GM21825 (cell line): ENCODE results near the gene SLC12A9.
"Not testable (repeated sequence)": the region's sequence is repeated elsewhere in the genome, so short reads cannot be mapped to it uniquely, and the experiment has no call there.

Experiments
- ATAC-seq: cut with Tn5 transposase; IDR thresholded peaks from one replicate; pipeline ENCODE4 v1.9.1; 2021; ENCODE audit warnings: mild to moderate bottlenecking, moderate library complexity; ENCODE audit not compliant: unreplicated experiment

Gene SLC12A9, protein sequence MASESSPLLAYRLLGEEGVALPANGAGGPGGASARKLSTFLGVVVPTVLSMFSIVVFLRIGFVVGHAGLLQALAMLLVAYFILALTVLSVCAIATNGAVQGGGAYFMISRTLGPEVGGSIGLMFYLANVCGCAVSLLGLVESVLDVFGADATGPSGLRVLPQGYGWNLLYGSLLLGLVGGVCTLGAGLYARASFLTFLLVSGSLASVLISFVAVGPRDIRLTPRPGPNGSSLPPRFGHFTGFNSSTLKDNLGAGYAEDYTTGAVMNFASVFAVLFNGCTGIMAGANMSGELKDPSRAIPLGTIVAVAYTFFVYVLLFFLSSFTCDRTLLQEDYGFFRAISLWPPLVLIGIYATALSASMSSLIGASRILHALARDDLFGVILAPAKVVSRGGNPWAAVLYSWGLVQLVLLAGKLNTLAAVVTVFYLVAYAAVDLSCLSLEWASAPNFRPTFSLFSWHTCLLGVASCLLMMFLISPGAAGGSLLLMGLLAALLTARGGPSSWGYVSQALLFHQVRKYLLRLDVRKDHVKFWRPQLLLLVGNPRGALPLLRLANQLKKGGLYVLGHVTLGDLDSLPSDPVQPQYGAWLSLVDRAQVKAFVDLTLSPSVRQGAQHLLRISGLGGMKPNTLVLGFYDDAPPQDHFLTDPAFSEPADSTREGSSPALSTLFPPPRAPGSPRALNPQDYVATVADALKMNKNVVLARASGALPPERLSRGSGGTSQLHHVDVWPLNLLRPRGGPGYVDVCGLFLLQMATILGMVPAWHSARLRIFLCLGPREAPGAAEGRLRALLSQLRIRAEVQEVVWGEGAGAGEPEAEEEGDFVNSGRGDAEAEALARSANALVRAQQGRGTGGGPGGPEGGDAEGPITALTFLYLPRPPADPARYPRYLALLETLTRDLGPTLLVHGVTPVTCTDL

DNA sequence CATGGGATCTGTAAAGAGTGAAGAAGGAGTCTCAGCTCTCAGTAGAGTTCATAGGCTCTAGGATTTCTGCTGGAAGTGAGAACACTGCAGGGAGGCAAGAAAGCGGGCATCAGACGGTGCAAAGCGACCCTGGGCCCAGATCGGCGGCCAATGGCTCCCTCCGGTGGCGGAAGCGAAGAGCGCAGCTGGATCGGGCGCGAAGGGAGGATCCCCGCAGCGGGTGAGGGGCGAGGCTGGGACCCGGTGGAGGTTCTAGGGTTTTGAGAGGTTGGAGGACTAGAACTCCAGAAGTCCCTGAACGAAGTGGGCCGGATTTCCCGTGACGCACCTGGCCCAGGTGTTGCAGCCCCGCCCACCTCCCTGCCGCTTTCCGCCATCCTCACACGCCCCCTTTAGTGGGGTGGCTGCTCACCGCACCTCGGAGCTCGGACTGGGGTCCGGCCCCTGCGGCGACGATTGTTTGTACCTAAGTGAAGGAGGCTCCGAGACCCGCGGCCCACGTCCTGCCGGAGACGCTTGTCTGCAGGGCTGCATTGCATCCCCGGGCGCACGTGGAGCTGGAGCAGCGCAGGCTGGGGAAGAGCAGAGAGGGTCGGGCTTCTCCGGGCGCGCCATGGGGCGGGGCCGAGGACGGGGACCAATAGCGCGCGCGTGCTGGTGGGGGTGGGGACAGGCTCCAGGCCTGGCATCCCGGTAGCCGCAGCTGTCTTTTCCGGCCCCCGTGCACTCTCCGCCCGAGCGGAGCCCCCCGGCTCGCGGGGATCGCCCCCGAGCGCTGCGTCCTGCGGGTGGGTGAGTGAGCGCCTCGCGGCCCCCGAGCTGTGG, at the start of gene SLC12A9:
TSS of gene SLC12A9 (plus strand) at position 666 of the 825 bp plus-strand sequence. CDS start 1,485 bp downstream, outside the sequence.
- ATAC-seq, result peak; percentile 89

DNA sequence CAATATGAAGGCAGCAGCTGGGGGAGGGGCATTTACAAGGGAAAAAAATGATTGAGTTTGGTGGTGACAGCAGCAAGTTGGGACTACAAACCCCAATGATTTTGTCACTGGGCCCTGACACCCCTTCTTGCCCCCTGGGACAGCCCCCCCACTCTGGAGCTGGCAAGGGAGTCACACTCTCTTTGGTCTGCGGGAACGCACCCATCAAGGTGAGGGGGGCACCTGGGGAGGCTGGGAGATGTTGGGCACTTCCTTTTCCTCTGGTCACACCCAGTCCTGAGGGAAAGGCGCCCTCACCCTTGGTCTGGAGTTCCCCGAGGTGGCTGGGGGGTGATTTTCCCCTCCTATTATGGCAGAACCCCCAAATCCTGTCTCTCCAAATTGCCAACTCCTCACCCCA, 49.6 kb upstream of the SLC12A9 start:
- ATAC-seq, result no peak

DNA sequence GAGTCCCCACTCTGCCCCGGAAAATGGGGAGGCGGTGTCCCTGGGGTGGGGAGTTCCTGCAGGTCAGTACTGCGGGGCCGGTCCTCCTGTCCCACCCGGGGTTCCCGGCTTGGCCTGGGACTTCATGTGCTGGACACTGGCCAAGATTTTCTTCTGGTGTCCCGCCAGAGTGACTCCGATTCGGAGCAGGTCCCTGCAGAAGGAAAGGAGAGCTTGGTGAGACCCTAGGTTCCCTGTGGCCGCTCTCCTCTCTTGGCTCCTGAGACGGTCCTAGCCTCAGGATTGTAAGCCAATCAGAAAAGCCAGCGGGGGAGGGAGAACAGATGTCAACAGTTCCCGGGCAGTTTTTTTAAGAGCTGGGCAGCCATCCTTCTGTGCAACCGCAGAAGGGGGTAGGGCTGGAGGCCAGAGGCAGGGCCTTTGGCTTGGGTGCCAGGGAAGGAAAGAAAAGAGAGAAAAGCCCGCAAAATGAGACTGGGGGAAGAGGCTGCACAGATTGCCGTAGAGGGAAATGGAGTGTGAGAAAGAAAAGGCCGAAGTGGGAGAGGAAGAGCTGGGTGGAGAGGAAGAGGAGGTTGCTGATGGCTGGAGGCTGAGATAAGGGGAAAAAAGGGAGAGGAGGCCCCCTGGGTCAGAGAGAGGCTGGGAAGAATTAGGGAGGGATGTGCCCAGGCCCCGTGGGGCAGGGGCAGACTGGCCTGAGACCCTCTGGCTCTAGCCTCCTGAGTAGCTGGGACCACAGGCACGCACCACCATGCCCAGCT, 48.9 kb upstream of the SLC12A9 start:
- ATAC-seq, result peak; percentile 97

DNA sequence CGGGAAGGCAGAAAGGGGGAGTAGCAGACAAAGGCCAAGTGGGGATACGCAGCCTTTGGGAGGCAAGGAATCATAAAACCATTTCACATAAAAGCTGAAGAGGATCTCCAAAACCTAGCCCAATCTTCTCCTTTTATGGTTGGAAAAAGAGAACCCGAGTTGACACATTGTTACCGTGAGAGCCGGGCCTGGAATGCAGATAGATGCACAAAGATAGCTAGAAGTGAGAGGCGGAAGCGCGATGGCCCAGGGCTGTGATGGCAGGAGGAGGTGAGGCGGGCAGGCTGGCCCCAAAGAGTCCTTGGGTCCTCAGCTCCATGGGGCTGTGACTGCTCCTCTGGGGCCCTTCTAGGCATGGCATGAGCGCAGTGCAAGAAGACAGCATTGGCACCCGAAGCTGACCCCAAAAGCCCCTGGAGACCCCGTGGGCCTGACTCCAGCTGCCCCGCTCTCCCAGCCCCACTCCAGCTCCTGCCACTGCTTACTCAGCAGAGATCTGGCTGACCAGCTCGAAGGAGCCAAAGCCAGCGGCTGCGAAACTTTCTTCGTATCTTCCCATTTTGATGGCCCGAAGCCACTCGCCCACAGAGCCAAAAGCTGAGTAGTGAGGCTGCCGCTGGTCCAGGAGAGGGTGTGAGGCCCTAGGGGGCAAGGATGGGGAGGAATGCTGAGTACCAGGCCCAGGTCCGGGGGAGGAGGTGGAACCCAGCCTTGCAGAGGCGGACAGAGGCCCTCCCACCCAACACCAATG, 47.7 kb upstream of the SLC12A9 start:
- no peak for ATAC-seq

DNA sequence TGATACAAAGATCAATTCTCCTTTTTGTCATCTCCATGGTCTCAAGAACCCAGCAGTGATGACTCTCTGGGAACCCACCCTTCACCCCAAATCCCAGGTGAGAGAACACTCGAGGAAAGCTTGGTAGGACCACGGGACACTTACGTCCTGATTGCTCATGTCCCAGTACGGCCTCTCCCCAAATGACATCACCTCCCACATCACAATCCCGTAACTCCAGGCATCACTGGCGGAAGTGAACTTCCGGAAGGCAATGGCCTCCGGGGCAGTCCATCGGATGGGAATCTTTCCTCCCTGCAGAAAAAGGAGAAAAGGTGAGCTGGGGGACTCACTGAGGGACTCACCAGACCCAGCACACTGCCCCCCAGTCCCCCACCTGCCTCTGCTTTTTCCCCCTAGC, 46.2 kb upstream of the SLC12A9 start:
- no peak for ATAC-seq

DNA sequence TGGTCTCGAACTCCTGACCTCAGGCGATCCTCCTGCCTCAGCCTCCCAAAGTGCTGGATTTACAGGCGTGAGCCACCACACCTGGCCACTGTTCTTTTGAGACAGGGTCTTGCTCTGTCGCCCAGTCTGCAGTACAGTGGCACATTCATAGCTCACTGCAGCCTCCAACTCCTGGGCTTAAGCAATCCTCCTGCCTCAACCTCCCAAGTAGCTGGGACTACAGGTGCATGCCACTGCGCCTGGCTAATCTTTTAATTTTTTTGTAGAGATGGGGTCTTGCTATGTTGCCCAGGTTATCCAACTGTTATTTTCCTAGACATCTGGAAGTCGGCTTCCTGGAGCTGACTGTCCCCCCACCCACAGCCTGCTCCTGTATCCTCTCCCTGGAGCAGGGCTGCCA, 45.6 kb upstream of the SLC12A9 start:
- not testable (repeated sequence) for ATAC-seq

DNA sequence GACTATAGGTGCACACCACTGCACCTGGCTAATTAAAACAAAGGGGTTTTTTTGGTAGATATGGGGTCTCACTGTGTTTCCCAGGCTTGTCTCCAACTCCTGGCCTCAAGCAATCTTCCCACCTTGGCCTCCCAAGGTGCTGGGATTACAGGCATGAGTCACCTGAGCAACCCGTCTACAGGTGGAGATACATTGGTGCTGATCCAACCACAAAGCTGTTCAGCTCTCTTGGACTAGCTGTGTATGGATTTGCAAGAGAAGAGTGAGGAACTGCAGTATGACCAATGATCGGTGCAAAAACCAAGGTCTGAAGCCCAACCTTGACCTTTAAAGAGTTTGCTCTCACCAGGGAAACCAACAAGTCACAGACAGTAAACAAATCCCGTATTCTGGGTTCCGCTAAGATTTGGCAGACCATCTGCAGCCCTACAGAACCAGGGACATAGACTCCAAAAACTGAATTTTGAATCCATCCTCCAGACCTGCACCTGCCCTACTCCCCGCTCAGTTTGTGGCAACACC, 44.1 kb upstream of the SLC12A9 start:
- ATAC-seq, result no peak

DNA sequence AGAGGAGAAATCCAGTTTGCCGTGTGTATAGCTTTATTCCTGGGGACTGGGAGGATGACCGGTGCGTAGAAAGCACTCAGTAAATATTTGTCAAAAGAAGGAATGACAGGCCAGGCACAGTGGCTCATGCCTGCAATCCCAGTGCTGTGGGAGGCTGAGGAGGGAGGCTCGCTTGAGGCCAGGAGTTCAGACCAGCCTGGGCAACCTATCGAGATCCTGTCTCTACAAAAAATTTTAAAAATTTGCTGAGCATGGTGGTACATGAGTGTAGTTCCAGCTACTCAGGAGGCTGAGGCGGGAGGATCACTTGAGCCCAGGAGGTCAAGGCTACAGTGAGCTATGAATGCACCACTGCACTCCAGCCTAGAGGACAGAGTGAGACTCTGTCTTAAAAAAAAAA, 41.0 kb upstream of the SLC12A9 start:
- ATAC-seq, result no peak

DNA sequence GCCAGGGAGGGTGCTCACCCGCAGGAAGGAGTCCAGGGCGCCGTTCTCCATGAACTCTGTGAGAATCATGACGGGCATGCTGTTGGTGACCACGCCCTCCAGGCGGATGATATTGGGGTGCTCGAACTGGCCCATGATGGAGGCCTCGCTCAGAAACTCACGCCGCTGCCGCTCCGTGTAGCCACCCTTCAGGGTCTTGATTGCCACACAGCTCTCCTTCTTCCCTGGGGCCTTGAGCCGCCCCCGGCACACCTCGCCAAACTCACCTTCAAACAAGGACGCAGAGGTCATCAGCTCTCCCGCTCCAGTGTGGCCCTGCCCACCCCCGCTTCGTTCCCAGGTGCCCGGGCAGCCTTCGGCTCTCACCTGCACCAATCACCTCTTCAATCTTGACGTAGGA, 39.8 kb upstream of the SLC12A9 start:
- no peak for ATAC-seq

DNA sequence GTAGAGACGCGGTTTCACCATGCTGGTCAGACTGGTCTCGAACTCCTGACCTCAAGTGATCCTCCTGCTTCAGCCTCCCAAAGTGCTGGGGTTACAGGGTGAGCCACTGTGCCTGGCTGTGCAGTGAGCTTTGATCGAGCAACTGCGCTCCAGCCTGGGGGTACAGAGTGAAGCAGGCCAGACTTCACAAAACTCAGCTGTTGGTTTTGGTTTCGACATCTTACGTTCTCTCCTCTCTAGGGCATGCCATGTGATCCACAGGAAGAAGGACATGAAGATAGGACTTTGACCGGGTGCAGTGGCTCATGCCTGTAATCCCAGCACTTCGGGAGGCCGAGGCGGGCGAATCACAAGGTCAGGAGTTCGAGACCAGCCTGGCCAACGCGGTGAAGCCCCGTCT, 36.0 kb upstream of the SLC12A9 start:
- ATAC-seq, result not testable (repeated sequence)

DNA sequence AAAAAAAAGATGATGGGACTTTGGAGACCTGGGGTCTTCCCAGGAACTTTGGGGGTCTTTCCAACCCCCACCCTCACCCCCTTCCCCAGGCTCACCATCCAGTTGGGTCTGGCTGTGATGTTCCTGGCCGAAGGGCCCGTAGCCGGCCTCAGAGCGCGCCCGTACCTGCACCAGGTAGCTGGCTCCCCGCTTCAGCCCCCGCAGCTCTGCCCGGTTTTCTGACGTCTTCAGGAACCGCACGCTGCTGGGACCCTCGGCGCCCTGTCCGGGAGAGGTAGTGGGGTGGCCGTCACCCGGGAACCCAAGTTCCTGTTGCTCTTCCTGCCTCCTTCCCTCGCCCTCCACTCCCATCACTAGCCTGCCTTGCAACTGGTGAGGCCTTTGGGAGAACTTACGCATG, 35.4 kb upstream of the SLC12A9 start:
- ATAC-seq, result no peak

DNA sequence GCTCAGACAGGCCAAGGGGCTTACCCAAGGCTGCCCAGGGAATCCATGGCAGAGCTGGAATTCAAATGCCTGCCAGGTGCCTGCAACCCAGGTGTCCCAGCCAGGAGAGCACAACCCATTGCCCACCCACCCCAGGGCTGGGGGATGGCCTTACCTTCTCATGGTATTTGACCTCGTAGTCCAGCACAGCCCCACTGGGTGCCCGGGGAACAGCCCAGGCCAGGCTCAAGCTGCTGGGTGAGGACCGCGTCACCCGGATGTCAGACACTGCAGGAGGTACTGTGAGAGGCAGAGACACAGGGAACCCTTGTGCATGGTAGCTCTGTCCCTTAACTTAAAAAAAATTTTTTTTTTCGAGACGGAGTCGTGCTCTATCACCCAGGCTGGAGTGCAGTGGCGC, 34.1 kb upstream of the SLC12A9 start:
- ATAC-seq, result no peak

DNA sequence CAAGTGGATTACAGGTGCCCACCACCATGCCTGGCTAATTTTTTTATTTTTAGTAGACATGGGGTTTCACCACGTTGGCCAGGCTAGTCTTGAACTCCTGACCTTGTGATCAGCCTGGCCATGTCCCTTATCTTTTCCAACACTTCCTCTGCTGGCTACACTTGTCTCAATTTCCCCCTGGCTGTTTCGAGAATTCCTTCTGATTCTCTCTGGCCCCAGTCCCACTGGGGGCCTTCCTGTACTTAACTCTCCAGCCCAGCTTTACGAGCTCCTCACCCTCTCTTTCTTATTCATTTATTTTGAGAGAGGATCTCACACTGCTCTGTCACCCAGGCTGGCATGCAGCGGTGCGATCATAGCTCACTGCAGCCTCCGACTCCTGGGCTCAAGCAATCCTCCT, 33.7 kb upstream of the SLC12A9 start:
- ATAC-seq, result no peak

DNA sequence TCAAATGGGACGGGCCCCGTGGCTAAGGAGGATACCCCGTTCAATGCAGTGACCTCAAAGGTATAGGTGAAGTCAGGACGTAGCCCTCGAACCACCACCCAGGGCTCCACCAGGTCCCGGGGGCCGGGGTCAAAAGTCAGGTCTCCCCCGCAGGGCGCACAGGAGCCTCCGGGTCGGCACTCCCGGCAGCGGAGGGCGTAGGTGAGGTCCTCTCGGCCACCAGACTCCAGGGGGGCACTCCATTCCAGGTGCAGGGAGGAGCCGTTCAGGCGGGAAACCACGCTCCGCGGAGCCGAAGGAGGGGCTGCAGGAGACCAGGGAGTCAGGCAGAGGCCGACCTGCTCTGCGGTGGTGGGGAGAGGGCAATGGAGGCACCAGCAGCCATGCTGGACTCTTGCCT, 32.9 kb upstream of the SLC12A9 start:
- no peak for ATAC-seq

DNA sequence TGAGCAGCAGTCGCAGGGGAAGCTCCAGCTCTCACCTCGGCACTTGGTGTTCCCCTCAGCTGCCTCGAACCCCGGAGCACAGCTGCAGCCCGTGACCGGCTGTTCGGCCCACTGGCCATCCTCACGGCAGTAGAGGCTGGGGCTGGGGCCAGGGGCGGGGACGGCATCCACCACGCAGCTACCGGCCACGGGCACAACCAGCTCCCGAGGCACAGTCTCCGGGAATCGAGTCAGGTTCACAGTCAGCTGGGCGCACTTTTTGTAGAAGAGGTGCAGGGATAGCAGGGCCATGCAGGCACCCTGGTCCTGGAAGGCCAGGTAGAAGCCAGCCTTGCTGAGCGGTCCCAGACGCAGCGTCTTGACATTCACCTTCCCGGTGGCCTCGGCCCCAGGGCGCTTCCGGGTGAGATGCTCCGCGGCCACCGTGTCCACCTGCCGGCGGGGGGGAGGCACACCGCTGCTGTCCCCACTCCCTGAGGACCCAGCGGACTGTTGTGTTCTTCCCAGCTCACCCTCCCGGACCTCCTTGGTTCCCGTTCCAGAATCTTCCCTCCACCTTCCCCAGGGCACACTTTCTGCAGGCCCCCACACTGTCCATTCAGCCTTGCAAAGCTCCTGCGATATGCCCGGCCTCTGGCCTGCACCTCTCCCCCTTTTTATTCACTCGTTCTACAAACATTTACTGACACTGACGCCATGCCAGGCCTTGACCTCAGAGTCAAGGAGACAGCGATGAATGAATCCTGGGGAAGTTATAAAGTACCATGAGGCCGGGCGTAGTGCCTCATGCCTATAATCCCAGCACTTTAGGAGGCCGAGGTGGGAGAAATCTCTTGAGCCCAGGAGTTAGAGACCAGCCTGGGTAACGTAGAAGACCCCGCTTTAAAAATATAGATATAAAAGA, 30.0 kb upstream of the SLC12A9 start:
- ATAC-seq, result no peak

DNA sequence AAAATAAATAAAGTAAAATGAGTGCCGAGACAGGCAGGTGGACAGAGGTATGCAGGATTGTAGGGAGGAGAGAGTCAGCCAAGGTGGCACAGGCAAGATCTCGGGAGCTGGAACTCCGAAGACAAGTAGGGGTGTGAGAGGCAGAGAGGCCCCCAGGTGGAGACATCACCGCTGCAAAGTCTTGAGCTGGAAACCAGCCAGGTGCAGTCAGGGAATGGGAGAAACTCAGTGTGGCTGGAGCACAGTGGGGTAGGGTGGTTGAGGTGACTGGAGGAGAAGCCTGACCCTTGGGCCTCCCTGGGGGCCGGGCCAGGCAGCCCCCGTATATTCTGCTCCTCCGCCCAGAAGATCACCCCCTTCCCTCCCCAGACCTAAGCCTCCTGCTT, 29.4 kb upstream of the SLC12A9 start:
- ATAC-seq, result no peak

DNA sequence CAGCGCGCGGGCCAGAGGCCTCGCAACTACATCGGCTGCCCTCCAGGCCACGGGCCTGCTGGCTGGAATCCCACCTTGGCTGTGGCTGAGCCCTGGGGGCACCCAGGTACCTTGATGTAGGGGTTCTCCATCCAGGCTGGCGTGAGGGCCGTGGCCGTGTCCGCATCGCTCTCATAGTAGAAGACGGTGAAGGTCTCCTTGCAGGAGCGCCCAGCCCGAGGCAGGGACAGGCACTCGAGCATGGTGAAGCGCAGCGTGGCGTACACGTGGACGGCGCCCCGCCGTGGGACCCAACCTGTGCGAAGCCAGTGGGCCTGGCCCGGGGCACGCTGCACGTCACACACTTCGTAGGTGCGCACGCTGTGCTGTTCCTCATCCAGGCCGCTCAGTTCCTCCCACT, 29.0 kb upstream of the SLC12A9 start:
- ATAC-seq, result no peak

DNA sequence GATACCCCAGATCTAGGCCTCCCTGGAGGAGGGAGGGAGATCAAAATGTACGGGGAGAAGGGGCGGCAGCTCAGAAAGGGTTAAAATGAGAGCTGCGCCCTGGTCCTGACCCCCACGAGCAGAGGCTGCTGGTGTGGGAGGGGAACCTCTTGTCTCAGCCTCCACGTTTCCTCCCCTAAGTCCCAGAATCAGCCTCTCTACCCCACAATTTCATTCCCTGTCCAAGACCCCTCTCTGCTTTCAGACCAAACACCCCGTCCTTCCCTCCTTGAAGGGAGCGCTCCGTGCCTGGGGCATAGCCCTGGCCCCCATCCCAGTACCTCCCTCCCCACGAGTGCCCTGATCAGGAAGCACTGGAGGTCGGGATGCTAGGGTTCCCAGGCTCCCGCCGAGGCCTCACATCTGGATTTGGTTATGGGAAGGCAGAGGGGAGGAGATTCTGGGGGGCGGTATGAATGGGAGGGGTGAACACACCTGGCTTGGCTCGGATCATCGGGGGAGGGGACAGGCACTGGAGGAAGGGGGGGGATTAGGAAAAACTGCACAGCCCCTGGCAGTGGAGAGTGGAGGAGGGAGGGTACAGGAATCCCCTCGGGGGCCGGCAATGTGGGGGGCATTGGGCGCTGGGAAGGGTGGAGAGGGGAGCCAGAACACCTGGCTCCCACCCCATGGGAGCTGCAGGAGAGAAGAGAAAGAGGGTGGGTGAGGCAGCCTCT, 27.9 kb upstream of the SLC12A9 start:
- no peak for ATAC-seq
